Activated CD4-positive, alpha-beta T cell treated with anti-CD3 and anti-CD28 coated beads, Interleukin-2, amount 50 U/mL, for 1 hour (primary cell): ENCODE data around the gene SMURF1.
"Not testable (repeated sequence)": the region's sequence is repeated elsewhere in the genome, so short reads cannot be mapped to it uniquely, and the experiment has no call there.

Experiments used
- DNase-seq: peaks from one replicate; pipeline ENCODE4 v3.0.0-alpha.2; 2020

Gene SMURF1

DNA sequence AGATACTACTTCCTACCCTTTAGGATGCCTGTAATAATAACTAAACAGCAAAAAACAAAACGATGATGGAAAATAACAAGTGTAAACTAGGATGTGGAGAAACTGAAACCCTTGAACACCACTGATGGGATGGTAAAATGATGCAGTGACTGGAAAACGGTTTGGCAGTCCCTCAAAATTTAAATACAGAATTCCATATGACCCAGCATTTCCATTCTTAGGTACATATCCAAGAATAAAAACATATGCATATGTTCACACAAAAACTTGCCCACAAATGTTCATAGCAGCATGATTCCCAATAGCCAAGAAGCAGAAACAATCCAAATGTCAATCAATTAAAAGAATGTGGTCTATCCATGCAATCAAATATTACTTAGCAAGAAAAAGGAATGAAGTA lies 25.8 kb downstream of the SMURF1 start:
- no peak for DNase-seq

DNA sequence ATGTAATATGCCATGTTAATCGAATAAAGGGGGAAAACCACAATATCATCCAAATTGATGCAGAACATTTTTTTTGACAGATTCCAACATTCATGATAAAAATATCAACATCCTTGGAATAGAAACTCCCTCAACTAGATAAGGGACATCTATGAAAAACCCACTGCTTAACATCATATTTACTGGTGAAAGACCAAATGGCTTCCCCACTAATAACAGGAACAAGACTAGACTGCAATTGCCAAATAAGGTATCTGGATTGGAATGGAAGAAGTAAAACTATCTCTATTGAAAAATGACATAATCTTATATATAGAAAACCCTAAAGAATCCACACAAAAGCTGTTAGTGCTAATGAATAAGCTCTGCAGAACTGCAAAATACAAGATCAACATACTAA lies 27.8 kb downstream of the SMURF1 start:
- DNase-seq: no peak

DNA sequence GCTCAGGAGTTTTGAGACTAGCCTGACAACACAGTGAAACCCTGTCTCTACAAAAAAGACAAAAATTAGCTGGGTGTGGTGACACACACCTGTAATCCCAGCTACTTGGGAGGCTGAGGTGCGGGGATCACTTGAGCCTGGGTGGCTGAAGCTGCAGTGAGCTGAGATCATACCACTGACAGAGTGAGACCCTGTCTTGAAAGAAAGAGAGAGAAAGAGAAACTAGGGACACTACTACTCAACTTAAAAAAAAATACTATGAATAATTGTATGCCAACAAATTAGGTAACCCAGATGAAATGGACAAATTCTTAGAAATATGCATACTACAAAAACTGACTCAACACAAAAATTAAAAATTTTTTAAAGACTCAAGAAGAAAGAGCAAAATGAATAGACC lies 28.5 kb downstream of the SMURF1 start:
- DNase-seq: no peak

DNA sequence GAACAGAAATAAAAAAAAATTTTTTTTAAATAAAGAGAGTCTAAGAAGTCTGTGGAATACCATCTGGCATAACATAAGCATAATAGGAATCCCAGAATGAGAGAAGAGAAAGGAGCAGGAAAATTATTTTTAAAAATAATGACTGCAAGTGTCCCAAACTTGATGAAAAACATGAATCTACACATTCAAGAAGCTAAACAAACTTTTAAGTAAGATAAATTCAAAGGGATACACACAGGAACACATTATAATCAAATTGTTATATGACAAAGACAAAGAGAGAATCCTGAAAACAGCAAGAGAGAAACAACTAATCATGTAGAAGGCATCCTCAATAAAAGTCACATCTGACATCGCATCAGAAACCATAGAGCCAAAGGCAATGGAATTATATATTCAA lies 30.9 kb downstream of the SMURF1 start:
- no peak for DNase-seq

DNA sequence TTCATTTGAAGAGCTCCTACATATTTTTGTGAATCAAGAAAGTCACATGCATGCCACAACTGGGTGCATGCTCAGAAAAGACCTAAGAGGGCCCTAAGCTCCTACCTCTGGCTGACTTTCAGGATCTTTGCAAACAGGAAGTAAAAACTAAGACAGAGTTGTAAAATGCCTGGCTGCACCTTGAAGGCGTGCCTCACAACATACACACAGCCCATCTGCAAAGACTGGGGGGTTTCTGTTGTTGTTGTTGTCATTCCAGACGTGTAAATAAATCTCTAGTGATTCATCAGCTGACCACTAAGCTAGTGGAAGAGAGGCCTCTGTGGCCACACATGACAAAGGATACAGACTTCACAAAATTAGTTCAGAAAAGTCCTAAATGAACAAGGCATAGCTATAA lies 31.8 kb downstream of the SMURF1 start:
- DNase-seq: no peak

DNA sequence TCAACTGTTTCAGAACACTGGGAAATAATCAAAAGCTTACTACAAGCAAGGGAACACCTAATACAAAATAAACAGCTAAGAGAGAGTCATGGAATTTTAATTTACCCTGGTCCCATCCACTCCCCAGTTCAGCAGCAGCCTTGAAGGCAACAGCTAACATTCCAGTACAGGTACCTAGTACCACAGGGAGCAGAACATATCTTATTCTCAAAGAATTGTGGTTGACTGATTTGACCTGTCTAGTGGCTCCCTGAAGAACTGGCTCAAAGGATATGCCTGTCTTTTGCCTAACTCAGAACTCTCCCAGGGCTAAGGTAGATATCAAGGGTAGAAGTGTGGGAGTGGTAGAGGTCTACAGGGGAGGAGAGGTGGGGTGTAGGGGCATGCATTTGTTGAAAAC lies 32.3 kb downstream of the SMURF1 start:
- DNase-seq: no peak

DNA sequence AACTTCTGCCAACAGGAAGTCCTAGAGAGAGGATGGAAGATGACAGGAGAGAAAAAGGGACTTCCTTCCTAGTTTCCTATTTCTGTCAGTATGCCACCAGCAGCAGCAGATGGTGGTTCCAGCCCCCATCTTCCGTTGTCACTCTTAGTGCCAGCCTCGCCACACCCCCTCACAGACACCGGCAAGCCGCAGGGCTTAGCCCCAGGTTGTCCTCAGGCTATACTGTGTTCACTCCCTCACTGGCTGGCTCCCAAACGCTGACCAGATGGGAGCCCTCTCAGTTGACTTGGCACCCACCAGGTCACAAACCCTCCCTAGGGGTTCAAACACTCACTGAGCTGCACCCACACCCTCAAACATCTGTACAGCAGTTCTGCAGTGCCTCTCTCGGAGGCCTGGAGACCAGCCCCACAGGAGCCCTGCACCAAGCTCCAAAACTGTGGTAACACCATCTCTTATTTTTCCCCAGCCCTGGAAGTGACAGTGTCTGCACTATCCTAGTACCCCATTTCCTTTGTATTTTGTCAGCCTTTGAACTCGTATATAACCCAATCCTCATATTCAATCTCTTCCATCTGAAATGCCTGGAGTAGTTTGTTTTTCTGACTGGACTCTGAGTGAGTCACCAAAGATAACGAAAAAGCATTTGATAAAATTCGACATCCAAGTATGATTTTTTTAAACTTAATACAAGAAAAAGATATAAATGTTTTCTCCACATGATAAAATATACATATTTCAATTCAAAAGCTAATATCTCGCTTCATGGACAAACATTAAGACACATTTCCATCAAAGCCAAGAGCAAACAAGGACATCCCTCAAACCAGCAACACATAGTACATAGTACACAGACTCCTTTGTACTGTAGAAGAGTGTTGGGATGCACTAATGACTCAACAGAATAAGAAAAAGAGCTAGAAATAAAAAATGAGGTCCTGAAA lies 34.5 kb downstream of the SMURF1 start:
- DNase-seq: no peak

DNA sequence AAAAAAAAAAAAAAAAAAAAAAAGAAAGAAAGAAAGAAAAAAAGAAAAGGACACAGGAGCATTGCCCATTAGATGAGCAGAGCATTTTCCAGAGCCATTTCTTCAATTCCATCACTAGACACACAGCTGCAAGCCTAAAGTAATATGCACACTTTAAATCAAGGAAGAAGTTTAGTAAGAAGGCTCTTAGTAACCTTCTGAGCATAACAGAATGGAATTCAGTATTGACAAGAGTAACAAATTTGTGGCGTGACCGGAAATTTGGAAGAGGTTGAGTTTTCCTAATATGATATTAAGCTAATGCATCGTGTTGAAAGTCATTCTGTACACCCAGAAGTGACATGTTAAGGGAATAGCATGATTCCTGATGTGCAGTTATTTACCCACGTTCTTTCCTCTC lies 35.3 kb downstream of the SMURF1 start:
- DNase-seq: no peak

DNA sequence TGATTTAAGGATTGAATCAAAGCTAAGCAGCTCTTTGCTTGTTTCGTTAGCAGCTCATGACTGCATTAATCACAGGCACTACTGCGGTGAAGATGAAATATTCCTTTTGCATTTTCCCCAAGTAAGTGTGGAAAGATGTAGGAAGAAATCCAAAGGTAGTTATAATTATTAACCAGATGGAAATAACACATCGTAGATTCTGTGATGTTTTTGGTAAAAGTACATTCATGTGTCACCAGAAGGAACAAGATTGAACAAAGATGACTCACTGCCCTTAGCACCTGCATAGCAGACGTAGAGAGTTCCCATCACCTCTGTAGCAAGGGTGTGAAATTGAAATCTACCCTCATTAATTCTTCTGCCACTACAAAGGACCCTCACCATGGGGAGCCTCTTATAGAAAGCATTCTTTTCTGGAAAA lies 37.1 kb downstream of the SMURF1 start:
- DNase-seq: no peak

DNA sequence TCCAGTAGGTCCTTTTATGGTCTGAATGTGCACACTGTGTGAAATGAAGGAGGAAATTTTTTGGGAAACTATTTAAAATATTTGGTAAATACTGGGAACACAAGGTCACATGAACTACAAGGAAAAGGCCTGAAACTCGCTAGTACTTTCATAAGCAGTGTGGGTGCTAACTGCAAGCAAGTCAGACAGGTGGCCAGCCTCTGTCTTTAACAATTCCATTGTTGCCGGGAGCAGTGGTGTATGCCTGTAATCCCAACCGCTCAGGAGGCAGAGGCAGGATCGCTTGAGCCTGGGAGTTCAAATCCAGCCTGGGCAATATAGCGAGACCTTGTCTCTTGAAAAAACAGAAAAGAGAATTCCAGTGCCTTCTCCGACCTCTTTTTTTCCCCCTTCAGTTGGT lies 37.5 kb downstream of the SMURF1 start:
- DNase-seq: no peak

DNA sequence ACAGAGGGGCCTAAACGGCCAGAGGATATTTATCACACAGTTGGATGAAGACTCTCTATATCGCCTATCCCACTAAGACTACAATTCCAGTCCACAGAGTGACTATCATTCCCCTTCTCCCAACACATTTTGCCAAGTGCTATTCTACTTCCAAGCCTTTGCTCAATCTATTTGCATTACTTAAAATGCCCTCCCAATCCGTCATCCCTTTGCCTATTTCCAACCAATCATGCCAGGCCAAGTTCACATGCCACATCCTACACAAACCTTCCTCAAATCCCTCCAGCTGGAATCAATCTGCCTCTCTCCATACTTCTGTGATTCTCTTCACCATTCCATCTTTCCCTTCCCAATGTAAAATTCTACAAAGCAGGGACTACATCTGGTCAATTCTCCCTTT lies 38.2 kb downstream of the SMURF1 start:
- DNase-seq: no peak

DNA sequence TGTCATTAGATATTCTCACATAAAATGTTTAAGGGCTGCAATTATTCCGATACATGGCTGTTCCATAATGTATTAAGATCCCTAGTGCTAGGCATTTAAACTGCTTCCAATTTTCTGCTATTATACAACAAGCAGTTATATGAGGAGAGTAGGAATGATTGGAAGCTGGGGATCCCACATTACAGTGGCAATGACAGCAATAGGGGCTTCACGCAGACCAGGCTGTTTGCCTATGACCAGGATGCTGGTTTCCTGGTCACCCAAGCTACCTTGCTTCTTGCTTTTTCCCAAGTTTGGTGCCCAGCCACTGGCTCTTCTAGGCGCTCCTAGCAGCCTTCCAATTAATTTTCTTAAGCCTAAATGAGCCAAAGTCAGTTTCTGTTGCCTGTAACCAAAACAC lies 39.3 kb downstream of the SMURF1 start:
- DNase-seq: no peak

DNA sequence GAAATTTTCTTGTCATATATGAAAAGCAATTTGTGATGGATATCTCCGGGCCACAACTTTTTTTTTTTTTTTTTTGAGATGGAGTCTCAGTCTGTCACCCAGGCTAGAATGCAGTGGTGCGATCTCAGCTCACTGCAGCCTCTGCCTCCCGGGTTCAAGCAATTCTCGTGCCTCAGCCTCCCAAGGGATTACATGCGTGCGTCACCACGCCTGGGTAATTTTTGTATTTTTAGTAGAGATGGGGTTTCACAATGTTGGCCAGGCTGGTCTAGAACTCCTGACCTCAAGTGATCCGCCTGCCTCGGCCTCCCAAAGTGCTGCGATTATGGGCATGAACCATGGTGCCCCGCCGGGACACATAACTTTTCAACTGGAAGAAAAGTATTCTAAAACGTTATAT lies 40.1 kb downstream of the SMURF1 start:
- DNase-seq: not testable (repeated sequence)

DNA sequence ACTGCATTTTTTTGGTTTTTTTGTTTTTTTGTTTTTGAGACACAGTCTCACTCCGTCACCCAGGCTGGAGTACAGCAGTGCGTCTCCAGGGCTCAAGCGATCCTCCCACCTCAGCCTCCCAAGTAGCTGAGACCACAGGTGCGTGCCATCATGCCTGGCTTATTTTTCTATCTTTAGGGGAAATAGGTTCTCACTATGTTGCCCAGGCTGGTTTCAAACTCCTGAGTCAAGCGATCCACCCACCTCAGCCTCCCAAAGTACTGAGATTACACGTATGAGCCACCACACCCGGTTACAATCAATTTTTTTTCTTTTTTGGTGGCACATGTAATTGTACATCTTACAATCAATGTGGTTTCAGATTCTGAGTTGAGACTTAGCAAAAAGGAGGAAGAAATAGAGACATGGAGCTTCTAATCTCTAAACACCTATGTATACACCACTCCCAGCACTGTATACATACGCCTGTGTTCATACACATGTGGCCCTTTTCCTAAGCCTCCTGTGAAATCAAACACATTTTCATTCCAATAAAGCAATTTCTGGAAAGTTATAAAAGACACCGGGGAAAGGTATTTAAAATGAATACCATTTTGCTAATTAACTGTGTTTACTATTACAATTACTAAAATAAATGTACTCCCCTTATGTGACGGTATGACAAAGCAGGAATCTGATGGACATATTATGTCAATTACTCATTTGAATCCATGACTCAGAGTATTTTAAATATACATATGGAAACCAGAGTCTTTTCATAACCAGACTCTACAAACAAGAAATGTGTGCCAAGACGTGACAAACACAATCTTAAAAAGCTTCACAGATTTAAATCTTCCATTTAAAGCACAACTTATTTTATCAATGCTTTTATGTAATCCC lies 40.9 kb downstream of the SMURF1 start:
- no peak for DNase-seq

DNA sequence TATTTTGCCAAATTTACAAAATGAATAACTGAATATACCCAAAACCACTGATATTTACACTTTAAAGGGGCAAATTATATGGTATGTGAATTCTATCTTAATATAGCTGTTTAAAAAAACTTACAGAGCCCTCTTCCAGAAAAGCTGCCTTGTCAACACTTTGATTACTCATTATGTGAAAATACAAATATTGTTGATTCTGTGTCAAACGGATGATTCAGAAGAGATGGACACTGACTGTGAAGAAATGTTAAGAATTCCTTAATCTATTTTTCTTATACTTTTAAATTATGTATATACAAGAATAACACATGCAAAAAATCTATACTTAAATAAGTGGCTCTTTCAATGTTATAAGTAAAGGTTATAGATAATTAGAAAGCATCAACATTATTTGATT lies 41.5 kb downstream of the SMURF1 start:
- no peak for DNase-seq

DNA sequence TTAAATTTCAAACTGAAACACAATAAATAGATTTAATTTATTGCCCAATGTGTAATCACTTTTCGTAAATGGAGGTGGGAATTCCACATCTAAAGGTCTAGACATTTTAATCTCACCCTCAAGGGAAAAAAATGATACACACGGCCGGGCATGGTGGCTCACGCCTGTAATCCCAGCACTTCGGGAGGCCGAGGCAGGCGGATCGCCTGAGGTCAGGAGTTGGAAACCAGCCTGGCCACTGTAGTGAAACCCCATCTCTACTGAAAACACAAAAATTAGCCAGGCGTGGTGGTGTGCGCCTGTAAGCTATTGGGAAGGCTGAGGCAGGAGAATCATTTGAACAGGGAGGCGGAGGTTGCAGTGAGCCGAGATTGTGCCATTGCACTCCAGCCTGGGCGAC lies 42.4 kb downstream of the SMURF1 start:
- not testable (repeated sequence) for DNase-seq

DNA sequence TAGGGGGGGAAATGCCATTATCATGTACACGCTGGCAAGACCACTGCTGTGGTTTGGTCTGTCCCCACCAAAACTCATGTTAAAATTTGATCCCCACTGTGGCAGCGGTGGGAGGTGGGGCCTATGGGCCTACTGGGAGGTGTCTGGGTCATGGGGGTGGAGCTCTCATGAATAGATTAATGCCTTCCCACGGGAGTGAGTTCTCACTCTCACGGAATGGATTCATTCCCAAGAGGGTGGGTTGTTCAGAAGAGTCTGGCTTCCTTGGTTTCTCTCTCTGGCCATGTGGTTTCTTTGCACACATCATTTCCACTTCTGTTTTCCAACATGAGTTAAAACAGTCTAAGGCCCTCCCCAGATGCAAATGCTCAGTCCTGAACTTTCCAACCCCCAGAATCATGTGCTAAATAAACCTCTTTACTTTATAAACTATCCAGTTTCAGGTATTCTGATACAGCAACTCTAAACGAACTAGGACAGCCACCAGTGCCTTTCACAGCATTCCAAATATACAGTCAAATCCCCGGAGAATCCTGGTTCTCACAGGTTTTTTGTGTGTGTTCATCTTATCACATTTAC lies 44.3 kb downstream of the SMURF1 start:
- no peak for DNase-seq

DNA sequence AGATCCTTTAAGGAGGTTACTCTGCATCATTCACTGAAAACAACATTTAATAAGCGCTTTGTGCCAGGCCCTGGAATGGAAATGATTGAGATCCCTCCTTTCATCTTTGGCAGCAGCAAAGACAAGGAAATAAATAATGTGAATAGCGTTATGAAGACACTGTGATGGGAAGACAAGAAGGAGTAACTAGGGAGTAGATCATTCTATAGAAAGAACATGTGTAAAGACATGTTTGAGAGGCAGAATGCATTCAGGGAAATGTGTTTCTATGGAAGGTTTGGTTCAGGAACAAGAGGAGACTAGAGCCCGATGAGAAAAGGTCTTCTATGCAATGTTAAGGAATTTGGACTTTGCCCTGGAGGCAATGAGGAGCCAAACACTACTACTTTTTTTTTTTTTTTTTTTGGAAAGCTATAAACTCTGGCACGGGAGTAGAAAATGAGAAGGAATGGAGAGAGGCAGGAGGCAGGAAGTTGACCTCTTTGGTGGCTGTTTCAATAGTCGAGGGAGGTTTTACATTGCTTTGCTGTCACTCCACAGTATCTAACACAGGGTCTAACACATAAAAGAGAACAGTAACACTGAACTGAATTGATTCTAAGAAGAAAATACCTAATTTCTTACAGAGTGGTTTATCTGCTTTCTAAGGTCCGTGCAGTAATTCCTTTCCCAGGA lies 44.9 kb downstream of the SMURF1 start:
- DNase-seq: no peak

DNA sequence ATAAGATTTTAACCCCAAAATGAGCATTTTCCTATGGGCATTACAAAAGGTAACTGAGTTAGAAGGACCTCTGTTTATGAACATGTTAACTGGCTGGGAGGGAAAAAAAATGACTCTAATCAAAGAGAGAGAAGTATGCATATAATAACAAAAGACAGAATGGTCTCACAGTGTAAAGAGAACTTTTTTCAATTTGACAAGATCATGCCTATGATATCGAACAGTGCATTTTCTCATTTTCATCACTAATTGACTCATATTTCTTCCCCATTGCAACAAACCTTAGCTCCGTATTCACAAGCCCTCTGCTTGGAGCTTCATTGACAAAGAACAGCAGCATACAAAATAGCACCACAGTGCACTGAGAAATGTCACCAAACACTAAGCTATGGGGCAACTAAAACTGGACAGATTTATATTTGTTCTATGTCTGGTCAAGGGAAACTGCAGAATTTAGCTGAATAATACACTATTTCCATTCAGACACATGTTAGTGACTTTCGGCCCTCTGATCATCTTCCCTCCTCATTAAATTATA lies 45.6 kb downstream of the SMURF1 start:
- no peak for DNase-seq

DNA sequence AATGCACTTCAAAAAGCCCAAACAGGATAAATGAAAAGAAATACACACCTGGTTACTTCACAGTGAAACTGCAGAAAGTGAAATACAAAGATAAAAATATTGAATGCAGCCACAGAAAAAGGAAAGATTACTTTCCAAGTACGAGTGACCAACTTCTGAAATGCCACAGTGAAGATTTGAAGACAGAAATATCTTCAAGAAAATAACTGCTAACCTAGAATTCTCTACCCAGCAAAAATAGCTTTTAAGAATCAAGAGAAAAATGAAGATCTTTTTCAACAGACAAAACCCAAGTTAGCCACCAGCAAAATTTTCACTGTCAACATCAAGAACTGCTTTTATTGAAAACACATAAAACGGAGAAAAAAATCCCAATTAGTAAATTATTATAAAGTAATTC lies 46.2 kb downstream of the SMURF1 start:
- no peak for DNase-seq

DNA sequence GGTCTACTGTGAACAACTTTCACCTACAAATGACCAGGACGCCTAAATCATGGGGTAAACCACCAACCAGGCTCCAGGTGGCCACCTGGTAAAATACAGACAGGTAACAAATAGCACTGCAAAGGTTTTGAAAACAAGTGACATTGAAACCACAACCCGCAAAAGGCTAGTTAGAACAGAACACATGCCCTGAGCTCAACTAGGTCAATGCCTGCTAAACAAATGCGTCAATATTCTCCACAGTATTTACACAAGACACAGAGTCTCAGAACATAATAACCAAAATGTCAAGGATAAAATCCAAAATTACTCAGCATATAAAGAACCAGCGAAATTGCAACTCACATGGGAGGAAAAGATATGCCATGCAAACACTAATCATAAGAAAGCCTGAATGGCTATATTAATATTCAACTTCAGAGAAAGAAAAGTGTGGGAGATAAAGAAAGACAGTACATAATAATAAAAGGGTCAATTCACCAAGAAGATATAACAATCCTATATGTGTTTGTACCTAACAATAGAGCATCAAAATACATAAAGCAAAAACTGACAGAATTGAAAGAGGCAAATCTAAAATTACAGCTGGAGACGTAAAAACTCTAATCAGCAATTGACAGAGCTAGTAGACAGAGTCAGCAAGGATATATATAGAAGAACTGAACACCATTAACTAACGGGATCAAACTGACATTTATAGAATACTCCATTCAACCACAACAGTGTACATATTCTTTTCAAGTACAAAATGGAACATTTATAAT lies 47.6 kb downstream of the SMURF1 start:
- no peak for DNase-seq

DNA sequence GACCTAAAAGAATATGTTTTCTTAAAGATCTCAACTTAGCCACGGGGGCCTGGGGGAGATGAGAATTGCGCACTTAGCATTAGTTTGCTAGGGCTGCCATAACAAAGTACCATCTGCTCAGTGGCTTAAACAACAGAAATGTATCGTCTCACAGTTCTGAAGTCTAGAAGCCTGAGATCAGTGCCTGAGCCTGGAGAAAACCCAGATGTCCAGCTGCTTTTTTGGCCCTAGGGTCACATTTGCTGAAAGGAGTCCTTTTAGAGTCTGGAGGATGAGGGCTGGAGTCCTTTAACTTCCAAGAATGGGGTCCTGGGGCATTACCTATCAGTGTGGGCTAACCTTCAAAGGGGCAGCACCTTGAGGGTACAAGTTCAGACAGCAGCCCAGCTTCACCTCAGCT lies 48.2 kb downstream of the SMURF1 start:
- DNase-seq: no peak
